Mesenteric fat pad (tissue), 1 donor: ENCODE measurements around the gene OARD1. TPM values are rescaled to one million over a fixed set of nuclear protein-coding genes. Genes with fewer than 3 reads are reported as not detected.

Experiments used
- DNase-seq: peaks from one replicate; pipeline ENCODE4 v3.0.0-alpha.2; 2020; ENCODE audit warnings: low spot score
- total RNA-seq: library from RNA; stranded (reverse); fragmentation: NEBNext Ultra II Directional; extraction: Animal tissue kit (Norgen Biotek cat#: 25700); gene quantifications from one replicate; pipeline ENCODE4 v1.2.1, GENCODE V29; 2021
- donor health status: DM: yes; HTN: yes; CAD: no.

The OARD1 gene
- total RNA-seq, 1 donor from 2014 or later = 12.2 TPM

DNA sequence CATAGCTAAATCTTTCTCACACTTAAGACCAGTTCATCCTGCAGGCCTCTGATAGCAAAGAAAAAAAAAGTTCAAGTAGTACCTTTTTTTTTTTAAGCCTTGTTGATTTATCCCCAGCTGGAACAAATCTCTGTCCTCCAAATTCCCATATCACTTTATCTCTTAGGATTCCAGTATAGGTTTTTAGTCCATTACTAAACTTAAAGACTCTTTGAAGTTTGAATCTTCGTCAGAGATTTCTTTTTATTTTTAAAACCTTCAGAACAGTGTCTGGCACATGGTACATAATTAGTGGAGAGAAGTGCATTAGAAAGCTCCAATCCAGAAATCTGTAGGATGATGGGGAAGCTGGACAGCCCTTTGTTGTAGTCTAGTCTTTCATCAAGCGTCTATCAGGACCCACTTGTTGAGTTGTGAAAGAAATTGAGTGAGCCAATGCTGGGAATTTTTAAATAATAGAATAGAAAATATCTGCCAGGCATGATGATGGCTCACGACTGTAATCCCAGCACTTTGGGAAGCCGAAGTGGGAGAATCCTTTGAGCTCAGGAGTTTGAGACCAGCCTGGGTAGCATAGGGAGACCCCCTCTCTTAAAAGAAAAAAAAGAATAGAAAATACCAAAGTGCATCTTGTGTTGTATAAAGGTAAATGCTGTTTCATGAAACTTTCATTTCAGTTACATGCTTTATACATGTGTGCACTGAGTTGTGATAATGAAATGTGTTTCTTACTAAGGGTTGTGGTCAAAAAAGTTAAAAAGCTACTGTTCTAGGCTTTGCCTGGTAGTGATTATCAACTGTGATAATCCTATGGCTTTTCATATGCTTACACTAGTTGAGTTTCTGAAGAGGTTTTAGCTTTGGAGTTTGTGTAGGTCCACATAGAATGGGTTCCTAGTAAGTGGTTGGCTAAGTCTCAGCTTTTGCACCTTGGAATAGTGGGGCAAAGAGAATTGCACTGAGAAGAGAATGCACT, 3.8 kb upstream of the OARD1 start:
- DNase-seq = no peak

DNA sequence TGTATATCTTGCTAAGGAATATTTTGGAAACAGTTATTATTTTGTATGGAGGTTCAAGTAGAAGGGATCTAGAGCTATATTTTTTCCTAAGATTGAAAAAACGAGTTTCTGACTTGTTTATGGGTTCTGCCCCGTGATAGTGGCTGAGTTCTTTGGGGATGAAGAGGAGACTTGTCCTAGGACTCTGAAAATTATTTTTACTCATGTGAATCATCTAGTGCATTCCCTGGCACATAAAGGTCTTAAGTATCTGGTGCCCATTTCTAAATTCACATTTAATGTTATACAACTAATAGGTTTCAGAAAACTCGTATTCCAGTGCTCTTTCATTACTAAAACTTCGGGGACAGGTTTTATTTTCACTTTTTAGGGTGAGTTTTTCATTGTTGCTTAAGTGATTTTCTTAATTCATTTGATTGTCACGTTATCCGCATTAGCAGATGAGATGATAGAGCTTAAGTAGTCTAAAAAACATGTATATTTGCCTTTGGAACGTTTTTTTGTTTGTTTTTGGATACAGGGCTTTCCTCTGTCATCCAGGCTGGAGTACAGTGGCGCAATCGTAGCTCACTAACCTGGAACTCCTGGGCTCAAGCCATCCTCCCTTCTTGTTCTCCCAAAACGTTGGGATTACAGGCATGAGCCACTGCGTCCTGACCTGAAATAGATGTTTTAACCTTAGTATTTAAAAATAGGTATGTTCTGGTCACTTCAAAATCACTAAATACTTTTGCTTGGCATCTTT, 2.7 kb upstream of the OARD1 start:
- no peak for DNase-seq

DNA sequence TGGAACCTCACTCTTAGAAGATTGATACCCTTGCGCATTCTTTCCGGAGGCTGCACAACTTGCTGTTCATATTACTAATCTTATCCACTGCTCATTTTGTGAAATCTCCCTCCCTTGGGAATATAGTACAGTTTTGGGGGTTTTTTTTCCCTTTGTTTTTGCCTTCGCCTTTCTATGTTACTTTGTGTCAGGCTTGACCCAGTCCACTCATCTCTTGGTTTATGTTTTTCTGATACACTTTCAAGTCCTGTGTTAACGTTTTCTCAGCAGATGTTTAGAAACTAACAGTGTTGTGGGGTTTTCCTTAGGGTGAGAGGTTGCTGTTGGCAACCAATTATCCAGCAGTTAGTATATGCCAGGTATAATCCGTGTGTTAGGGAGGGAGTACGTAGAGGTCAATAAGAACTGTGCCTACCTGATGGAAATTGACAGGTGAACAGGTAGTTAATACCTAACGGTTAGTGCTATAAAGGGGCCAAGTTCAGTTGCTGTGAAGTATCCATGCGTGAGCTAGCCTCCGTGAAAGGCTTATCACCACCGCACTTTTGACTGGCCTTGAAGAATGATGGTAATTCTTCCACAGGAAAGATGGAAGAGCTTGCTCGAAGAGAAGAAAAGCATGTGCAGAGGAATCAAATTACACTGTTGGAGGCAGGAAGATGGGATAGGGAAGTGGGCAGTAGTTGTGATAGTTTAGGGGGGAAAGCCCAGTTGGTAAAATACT, 2.0 kb upstream of the OARD1 start:
- no peak for DNase-seq

DNA sequence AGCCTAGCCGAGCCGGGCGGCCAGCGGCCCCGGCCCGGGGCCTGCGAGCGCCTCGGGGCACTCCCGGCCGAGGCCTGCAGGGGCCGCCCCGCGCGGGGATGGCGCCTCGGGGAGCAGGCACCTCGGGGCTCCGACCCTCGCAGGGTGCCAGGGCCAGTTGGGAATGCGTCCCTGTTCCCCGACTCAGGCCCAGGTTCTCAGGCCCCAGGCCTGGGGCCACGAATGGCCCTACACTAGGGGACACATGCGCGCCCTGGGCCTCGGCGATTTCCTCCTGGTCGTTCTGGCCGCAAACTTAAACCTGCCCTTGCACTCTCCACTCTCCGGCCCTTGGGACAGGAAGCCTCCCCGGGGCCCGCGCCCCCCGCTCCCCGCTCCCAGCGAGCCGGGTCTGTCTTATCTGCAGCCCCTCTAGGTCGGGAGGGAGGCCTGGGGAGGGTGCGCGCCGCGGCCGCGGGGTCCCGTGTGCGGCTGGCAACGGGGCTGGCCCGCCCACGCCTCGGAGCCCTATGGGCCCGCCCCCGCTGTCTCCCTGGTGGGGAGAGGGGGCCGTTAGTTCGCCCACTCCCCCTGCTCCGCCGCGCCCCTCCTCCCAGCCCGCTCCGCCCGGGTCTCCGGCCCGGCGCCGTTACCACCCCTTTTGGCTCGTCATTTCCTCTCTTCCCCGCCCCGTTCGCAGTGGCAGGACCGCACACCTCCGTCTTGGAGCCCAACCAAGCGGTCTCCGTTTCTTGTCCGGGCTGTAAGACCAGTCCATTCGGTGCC, 1.2 kb upstream of the OARD1 start:
- peak; percentile 96 for DNase-seq

DNA sequence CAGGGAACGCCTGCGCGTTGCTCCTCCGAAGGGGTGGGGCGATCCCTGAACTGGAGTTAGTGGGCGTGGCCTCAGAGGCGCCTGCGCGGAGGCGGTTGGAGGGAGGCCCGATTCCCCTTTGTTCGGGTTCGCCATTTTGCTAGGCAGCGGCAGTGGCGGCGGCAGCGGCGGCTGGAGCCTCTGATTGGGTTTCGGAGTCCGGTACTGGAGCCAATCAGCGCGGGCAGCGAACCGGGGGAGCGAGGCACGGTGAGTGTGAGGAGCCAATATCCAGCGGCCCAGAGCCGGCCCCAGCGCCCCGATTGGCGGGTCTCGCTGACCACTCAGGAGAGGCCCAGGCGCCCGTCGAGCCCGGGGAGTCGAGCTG, 663 bp upstream of the OARD1 start, which contains the start of gene NFYA:
Gene NFYA, plus strand, starts transcription at position 139 of the 367 bp plus-strand sequence. CDS start 6,116 bp downstream, outside the sequence.
- peak; percentile 100 for DNase-seq

DNA sequence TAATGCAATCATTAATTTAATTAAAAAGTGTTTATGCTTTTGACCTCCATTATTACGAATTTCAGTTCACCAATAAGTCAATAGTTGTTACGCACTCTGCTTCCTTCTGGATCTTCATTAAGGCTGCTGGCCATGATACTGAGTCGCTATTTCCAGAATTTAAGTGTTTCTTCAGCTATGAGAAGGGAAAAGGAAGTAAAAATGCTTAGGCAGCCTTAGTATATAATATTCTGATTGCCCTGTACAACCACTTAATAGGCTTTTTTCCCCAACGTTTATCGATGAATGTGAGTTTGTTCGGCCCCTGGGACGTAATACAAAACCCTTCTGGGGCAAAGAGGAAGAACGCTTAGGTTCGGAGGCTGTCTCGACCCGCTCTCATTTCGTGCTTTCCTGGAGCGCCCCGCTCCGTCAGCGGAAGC, 644 bp downstream of the OARD1 start:
- no peak for DNase-seq

DNA sequence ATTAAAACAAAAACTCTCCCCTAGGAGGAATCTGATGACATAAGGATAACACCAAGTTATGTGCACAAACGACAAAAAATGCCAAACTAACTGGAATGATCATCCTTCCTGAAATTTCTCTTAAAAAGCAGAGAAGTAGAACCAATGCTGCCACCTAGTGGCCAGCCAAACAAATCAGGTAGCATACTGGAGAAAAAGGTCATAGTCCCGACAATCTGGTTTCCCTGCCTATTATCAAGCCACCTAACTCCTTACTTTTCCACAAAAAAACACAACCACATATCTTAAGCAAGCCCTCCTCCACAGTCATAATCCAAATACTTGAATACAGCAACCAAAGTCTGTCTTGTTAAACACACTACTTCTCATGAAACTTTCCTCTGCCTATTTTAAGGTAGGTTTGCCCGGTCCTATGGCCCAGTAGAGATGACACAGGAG, 5.3 kb downstream of the OARD1 start:
- no peak for DNase-seq

DNA sequence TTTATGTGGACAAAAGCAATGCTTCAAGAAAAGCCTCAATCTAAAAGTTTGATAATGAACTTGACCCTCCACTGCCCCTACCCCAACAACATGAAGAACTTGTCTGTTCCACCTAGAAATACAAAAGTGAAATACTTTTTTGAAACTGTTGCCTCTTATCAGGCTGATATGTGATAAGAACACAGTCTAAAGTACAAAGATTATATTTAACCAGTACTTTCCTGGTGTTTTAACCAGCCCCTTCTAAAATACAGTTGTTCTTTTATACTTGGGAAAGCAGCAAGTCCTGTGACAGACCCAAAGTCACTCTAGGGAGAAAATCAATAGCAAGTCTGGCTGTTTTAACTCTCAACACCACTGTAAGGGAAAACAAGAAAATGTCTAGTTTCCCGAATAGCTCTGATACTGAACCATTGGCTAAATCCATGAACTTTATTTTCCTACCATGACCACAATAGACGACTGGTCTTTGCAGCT, 6.6 kb downstream of the OARD1 start:
- DNase-seq = no peak

DNA sequence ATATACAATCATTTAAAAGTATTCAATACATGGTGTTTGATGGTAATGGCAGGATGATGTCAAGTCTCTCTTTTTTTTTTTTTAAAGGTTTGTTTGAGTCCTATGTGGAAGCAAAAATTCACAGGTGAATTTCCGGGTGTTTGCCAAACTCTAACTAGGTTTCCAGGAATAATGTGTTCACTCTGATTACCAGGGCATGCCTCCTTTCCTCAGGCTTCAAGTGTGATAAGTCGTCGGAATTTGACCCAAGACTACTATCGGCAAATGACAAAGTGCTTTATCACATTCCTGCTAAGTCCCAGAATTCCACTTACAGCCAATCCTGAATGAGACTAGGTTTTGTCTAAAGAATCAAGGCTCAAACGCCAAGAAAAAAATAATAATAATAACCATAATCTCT, 7.3 kb downstream of the OARD1 start:
- DNase-seq = no peak

DNA sequence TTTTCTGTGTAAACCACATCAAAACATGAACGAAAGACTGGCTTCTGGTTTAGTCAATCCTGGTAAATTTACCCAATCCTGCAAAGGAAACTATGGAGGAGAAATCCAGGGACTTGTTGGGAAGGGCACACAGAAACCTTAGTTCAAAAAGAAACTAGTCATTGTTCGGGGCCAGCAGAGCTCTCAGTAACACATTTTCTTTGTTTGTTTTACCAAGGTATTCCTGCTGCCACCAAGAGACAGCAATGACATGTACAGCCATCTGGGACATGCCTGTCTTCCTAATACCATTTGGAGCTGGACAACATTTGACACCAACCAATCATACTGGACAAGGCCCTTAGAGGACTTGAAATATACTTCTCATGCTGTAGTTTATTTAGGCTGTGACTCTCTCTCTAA, 8.3 kb downstream of the OARD1 start:
- DNase-seq = no peak

DNA sequence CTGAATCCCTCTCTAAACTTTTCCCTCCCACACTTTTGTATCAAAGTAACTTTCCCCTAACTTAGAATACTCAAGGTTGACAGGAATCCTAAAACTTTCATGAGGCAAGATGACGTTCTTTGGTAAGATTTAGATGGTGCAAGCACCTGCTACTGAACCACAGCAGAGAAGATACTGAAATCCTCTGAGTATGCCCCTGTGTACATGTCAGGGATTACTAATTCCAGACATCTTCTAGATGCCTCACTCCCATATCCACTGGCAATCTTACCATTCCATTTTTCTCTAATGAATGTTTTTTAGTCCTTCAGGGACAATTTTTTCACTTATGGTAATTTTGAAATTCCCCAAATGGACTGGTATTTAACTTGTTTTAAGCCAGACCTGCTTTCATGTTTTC, 10.1 kb downstream of the OARD1 start:
- no peak for DNase-seq

DNA sequence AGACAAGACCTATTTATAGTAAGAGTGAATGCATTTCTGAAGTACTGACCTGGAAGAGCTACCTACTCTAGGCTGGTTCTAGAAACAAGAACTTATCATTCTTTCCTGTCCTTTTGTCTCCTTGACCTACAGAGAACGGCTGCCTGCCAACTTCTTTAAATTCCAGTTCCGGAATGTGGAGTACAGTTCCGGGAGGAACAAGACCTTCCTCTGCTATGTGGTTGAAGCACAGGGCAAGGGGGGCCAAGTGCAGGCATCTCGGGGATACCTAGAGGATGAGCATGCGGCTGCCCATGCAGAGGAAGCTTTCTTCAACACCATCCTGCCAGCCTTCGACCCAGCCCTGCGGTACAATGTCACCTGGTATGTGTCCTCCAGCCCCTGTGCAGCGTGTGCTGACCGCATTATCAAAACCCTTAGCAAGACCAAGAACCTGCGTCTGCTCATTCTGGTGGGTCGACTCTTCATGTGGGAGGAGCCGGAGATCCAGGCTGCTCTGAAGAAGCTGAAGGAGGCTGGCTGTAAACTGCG, 10.9 kb downstream of the OARD1 start:
- DNase-seq = no peak

DNA sequence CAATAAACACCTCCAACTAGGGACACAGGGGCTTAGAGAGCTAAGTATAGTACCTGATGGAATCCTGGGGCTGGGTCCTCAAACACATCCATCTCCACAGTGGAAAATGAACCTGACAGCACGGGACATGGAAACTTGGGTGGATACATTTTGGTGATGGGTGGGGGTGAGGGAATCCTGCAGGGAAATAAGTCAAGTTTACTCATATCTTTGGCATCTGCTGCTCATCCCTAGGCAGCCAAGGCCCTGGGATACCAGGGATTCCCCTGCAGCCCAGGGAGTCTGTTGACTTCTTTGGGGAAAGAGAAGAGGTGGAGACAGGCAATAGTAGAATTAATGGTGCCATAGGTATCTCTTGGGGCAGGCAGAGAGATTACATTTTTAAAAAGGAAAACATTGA, 12.6 kb downstream of the OARD1 start:
- no peak for DNase-seq

DNA sequence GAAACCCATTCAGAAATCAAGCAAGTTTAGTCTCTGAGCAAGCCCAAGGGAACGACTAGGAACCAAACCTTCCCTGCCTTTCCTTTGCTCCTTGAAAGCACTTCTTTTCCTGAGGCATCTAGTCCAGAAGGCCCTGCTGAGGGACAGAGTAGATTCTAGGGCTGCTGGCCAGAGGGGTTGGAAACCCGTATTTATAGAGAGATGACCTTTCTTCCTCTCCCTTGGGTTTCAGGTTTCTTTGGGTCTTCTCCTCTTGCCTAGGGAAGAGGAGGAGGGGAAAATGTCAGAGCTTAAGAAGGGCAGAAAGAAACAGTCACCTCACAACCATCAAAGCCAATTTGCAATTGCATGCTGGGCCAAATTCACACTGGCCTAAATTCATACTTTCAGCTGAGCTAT, 13.4 kb downstream of the OARD1 start:
- no peak for DNase-seq

DNA sequence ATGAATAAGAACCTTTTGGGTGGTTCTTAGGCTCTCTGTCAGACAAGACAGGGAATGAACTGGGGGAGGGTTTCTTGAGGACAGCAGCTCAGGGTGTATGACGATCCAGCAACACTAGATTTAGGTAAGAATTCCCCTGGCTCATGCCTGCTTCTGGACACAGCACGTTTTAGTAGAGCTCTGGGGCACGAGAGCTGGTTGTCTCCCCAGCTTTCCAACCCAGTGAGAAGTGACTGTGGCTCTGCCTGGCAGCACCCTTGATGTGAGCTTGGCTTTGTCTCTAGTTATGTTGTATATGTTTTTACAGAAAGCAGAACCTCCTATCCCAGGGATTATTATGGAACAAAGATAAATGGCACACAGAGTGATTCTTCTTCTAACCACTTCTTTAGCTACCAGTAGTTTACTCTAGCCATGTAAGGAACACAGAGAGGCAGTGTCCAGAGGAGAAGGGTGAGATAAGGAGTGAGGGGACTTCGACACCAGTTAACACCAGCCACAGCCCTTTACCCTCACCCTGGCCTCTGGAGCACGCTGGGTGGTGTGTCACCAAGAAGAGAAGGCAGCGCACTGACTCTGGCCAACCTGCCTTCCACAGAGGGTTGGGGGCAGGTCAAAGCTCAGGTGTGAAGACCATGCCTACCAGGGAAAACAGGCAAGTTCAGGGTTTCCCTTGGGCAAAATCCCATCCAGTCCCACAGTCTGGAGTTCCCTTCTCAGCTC, 15.2 kb downstream of the OARD1 start:
- no peak for DNase-seq

DNA sequence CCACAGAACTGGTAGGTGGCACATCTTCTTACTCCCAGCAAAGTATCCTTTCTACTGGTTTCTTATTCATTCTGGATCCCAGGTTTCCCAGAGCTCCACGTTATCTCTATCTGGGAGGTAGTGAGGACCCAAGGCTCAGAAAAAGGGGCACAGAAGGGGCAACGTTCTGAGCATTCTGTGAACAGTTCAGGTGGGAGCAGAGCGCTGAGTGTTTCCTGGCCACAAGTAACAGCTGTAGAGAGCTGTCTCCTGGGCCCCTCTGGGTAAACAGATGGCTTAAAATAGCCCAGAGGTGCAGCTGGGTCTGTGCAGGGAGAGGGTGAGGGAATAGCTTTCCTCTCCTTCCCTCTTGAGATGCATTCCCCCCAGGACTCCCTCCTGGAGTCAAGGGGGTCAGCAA, 17.0 kb downstream of the OARD1 start:
- no peak for DNase-seq

DNA sequence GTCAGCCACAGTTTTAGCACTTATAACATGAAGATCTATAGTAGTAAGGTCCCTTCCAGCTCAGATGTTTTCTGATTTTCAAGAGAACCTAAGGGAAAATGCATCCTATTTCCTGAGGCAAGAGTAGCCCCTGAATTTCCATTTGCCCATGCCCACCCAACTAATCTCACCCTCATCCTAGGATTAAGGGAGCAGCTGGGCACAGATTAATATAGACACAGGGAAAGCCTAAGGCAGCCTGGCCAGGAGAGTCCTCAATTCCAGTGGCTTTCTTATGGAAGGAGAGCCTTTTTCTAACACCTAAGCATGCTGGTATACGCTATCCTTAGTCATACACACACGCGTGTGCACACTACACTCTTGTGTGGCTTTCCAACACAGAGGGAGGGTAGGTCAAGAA, 17.6 kb downstream of the OARD1 start:
- no peak for DNase-seq

DNA sequence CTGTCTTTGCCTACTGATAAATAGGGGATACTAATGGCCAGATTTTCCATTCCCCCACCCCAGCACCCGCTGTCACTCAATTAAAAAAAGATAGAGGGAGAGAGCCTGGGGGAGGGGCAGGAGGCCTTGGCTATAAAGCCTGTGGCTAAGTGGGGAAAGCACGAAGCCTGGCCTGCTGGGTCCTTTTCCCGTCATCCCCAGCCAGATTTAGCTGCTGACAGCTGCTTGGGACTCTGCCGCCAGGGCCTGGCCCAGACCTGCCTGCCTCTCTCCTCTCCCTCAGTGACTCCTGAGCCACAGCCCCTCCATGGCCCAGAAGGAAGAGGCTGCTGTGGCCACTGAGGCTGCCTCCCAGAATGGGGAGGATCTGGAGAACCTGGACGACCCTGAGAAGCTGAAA, 19.1 kb downstream of the OARD1 start, which contains the start of gene APOBEC2:
Gene APOBEC2, plus strand, starts transcription at position 162 of the 400 bp plus-strand sequence. Its CDS starts 146 bp downstream, at position 308.
- DNase-seq = no peak

DNA sequence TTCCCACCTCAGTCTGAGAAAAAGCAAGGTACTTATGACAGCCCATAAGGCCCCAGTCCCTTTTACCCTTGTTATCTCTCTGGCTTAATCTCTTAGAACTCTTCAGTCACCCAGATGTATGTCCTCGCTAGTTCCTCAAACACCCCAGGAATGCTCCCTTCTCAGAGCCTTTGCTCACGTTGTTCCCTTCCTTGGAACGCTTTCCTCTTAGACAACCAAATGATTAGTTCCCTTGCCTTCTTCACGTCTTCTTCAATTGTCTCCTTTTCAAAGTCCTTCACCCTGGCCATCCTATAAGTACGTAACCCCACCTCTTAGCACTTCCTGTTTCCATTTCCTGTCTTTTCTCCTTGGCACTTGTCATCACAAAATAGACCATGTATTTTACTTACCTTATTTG, 20.3 kb downstream of the OARD1 start:
- DNase-seq = no peak

DNA sequence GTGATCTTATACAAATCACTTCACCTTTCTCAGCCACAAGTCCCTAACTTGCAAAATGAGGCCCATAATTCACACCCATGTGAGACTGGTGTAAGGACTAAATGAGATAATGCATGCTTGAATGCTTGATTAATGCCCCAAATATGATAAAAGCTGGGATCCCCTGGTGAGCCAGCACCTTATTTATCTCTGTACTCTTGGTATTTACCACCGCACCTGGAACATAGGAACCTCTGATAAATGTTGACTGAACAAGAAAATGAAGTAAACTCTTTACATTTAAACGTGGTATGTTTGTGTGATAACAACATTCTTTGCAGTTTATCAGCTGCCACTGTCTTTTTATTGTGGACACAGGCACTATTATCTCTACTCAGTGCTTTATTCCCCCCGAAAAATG, 21.6 kb downstream of the OARD1 start:
- no peak for DNase-seq
